ENCODE results near the gene CADM1. TPM values are rescaled to one million over a fixed set of nuclear protein-coding genes. Genes with fewer than 3 reads are reported as not detected.

CADM1 gene
- total and polyA plus RNA-seq, 2 donors, result 14.9 to 76.0 TPM

GRCh38 chr11:115234794-115235193, 269.4 kb downstream of the CADM1 start:
- Histone ChIP-seq H3K36me3 (ENCODE audit: insufficient read depth) (no peaks in the 10 kb centered on the region), H3K27ac (ENCODE audit: low read depth) (no peak overlapping the region), H3K4me3 (ENCODE audit: low read depth, low read length) (no peak overlapping the region), H3K4me1 (ENCODE audit: insufficient read depth) (no peaks in the 10 kb centered on the region)
- WGBS, result 95% methylated on average over 4 of the region's 4 CpGs
- no peak for DNase-seq (ENCODE audit: extremely low spot score)

DNA sequence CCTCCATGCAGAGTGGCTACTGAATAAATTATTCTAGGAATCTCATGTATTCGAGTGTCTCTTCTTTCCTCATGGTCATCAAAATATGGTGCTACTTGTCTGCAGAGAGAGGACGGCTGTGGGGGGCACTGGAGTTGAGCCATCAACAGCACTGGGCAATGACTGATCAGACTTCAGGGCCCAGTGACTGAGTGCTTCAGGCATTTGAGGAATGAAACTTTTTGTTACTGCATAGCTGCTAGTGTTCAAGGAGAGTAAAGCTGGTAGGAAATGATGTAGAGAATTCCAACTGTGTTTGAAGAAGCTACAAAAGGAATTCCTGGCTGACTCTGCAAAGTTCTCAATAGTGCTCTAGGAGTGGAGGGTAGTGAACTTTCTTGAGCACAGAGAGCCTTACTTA, 277.7 kb downstream of the CADM1 start:
- Histone ChIP-seq H3K4me1 (ENCODE audit: insufficient read depth) (no peaks in the 10 kb centered on the region), H3K27ac (ENCODE audit: low read depth) (no peak overlapping the region), H3K4me3 (ENCODE audit: low read depth, low read length) (no peak overlapping the region), H3K36me3 (ENCODE audit: insufficient read depth) (no peaks in the 10 kb centered on the region)
- DNase-seq (ENCODE audit: extremely low spot score), result no peak
- 77% methylated on average over 2 of the region's 2 CpGs for WGBS

DNA sequence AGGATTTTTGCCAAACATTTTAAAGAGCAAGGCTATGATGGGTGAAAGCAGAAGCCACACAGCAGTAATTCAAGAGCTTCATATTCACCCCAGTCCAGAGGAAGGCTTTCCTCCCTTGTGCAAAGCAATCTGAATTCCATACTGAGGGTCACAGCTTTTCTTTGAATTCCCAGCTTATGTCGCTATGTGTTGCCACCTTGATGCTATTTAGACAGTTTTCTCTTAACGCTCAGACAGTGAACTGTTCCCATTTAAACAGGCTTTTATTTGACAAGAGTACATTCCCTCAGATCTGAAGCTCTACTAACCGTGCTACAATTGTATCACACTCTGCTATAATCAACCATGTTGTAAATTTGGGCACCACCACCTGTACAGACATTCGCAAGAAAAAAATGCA, 279.7 kb downstream of the CADM1 start:
- no peaks in the 10 kb centered on the region for H3K36me3 ChIP-seq (ENCODE audit: insufficient read depth)
- DNase-seq (ENCODE audit: extremely low spot score), result no peak
- H3K27ac ChIP-seq (ENCODE audit: low read depth), result no peak overlapping the region
- WGBS, result 78% methylated on average over 4 of the region's 4 CpGs
- H3K4me1 ChIP-seq (ENCODE audit: insufficient read depth), result no peaks in the 10 kb centered on the region
- no peak overlapping the region for H3K4me3 ChIP-seq (ENCODE audit: low read depth, low read length)

GRCh38 chr11:115222863-115223530, 281.2 kb downstream of the CADM1 start:
- no peak for DNase-seq (ENCODE audit: extremely low spot score)
- H3K4me3 ChIP-seq (ENCODE audit: low read depth, low read length), result no peak overlapping the region
- WGBS, result 93% methylated on average over 5 of the region's 5 CpGs
- H3K4me1 ChIP-seq (ENCODE audit: insufficient read depth), result no peaks in the 10 kb centered on the region
- H3K27ac ChIP-seq (ENCODE audit: low read depth), result no peak overlapping the region
- no peaks in the 10 kb centered on the region for H3K36me3 ChIP-seq (ENCODE audit: insufficient read depth)

DNA sequence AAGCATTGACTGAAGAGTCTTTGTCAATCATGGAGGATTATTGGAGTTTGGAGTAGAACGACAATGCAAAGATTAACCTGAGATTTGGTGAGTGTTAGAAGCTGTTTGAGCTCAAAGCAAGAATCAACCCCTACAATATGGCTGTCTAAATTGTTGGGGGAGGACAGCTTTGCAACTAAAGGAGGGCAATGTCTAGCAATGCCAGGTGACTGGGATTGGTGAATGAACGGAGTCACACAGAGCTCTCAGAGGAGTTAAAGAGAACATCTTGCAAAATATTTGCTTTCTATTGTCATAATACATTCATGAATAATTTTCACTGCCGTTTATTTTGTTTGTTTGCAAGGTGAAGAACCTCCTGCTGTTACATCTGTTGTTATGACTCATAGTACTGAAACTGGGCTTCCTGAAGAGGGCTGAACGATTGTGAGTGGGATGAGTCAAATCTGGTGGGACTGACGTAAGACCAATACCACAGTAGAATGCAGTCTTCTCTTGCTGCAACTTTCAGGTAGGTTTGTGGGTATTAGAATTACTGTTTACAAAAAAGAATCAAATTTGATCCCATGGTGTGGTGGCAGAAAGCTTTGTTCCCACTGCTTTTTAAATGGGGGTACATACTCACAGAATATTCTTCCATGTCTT, 281.9 kb downstream of the CADM1 start:
- no peak for DNase-seq (ENCODE audit: extremely low spot score)
- Histone ChIP-seq H3K36me3 (ENCODE audit: insufficient read depth) (no peaks in the 10 kb centered on the region), H3K4me1 (ENCODE audit: insufficient read depth) (no peaks in the 10 kb centered on the region), H3K27ac (ENCODE audit: low read depth) (no peak overlapping the region), H3K4me3 (ENCODE audit: low read depth, low read length) (no peak overlapping the region)
- WGBS, result 79% methylated on average over 5 of the region's 5 CpGs

DNA sequence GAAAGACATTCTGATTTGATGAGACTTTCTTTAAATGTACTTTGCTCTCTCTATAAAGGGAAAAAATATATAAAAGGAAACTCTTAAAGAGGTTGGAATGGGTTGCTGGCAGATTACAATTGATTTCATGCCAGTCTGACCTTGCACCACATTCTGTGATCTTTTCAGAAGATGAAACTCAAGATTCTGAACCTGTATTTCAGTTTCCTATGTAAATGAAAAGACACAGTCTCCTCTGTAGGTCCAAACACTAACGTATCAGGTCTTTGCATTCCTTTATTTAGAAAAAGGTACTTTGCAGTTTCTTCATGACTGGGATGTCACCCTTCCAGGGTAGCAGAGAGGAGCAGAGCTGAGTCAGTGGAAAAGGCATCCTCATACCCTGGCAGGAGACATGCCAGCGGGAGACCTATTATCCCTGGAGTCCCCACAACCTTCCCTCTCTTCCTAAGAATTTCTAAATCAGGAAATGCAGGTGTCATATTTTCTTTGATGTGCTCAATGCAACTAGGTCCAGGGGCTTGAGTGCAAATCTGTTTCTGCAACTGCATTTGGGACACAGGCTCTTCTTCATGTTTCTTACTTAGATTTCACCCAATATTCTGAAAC, 282.6 kb downstream of the CADM1 start:
- 92% methylated on average over 2 of the region's 2 CpGs for WGBS
- H3K27ac ChIP-seq (ENCODE audit: low read depth), result no peak overlapping the region

DNA sequence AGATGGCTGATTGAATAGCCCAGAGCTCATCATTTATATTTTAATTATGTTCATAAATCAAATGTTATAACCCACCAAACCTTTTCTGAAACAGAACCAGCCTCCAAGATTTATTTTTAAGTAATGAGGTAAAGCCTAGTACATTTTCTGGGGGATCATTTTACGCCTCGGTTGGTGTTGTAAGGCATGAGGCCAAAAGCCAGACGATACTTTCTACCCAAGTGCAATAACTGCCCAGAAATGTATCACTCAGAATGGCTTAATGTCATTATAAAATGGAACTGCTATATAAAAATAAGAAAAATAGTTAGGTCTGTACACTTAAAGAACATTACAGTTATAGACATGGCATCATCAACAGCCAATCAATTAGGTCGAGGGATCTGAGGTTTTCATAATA, 283.3 kb downstream of the CADM1 start:
- 88% methylated on average over 4 of the region's 4 CpGs for WGBS
- no peaks in the 10 kb centered on the region for H3K4me1 ChIP-seq (ENCODE audit: insufficient read depth)
- no peak overlapping the region for H3K27ac ChIP-seq (ENCODE audit: low read depth)
- H3K36me3 ChIP-seq (ENCODE audit: insufficient read depth), result no peaks in the 10 kb centered on the region
- DNase-seq (ENCODE audit: extremely low spot score), result no peak
- no peak overlapping the region for H3K4me3 ChIP-seq (ENCODE audit: low read depth, low read length)

More for the DNA sequence above, 282.6 kb downstream of the CADM1 start:
- DNase-seq (ENCODE audit: extremely low spot score), result no peak
- Histone ChIP-seq H3K36me3 (ENCODE audit: insufficient read depth) (no peaks in the 10 kb centered on the region), H3K4me1 (ENCODE audit: insufficient read depth) (no peaks in the 10 kb centered on the region), H3K4me3 (ENCODE audit: low read depth, low read length) (no peak overlapping the region)

DNA sequence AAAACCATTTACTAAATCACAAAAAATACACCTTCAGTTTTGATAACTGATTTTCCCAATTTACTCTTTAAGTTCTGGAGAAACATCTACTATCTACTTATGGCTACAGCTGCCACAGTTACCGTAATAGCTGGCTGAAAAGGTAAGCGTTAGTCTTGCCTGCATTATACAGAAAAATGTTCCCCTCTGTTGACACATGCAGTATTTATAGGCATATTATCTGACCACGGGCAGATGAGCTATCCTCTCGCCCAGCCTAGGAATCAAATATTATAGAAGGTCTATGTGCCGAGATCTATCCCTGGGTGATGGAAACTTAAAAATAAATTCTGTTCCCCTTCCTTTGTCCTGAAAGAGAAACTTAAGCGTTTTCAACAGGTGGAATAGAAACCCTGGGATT, 283.8 kb downstream of the CADM1 start:
- H3K4me1 ChIP-seq (ENCODE audit: insufficient read depth), result no peaks in the 10 kb centered on the region
- no peak overlapping the region for H3K4me3 ChIP-seq (ENCODE audit: low read depth, low read length)
- H3K27ac ChIP-seq (ENCODE audit: low read depth), result no peak overlapping the region
- H3K36me3 ChIP-seq (ENCODE audit: insufficient read depth), result no peaks in the 10 kb centered on the region
- 87% methylated on average over 6 of the region's 6 CpGs for WGBS
- DNase-seq (ENCODE audit: extremely low spot score), result no peak

DNA sequence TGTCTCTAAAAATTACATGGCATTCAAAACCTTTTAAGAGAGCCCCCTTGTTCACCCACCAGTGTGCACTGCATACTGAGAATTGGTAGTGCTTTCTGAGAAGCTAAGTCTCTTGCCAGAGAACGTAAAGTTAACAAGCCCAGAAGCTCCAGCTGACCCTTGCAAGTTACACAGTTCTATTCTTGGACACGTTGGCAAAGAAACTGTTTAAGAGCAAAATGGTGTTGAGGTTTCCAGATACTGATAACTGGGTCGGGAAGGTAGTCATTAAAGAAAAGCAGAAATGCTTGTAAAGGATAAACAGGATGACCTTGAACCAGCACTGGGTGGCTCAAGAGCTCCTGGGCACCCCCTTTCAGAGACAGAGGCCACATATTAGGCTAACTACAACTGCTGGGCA, 284.8 kb downstream of the CADM1 start:
- no peak for DNase-seq (ENCODE audit: extremely low spot score)
- 27% methylated on average over 3 of the region's 3 CpGs for WGBS
- H3K4me3 ChIP-seq (ENCODE audit: low read depth, low read length), result no peak overlapping the region

GRCh38 chr11:115217726-115218311, 286.4 kb downstream of the CADM1 start:
- Histone ChIP-seq H3K4me1 (ENCODE audit: insufficient read depth) (no peaks in the 10 kb centered on the region), H3K27ac (ENCODE audit: low read depth) (no peak overlapping the region), H3K36me3 (ENCODE audit: insufficient read depth) (no peaks in the 10 kb centered on the region), H3K4me3 (ENCODE audit: low read depth, low read length) (no peak overlapping the region)
- DNase-seq (ENCODE audit: extremely low spot score), result no peak
- 83% methylated on average over 8 of the region's 8 CpGs for WGBS

More for the DNA sequence above, 284.8 kb downstream of the CADM1 start:
- no peaks in the 10 kb centered on the region for H3K4me1 ChIP-seq (ENCODE audit: insufficient read depth)
- no peak overlapping the region for H3K27ac ChIP-seq (ENCODE audit: low read depth)
- no peaks in the 10 kb centered on the region for H3K36me3 ChIP-seq (ENCODE audit: insufficient read depth)

GRCh38 chr11:115215694-115216617, 288.3 kb downstream of the CADM1 start:
- no peak overlapping the region for H3K4me3 ChIP-seq (ENCODE audit: low read depth, low read length)
- H3K36me3 ChIP-seq (ENCODE audit: insufficient read depth), result no peaks in the 10 kb centered on the region
- no peak for DNase-seq (ENCODE audit: extremely low spot score)
- 83% methylated on average over 11 of the region's 11 CpGs for whole genome bisulfite sequencing
- no peaks in the 10 kb centered on the region for H3K4me1 ChIP-seq (ENCODE audit: insufficient read depth)
- H3K27ac ChIP-seq (ENCODE audit: low read depth), result no peak overlapping the region

- H3K4me3 ChIP-seq (ENCODE audit: low read depth, low read length), result no peak overlapping the region
- DNase-seq (ENCODE audit: extremely low spot score), result no peak
- H3K4me1 ChIP-seq (ENCODE audit: insufficient read depth), result no peaks in the 10 kb centered on the region
- 95% methylated on average over 7 of the region's 7 CpGs for WGBS
- H3K36me3 ChIP-seq (ENCODE audit: insufficient read depth), result no peaks in the 10 kb centered on the region
- no peak overlapping the region for H3K27ac ChIP-seq (ENCODE audit: low read depth)
Measured at GRCh38 chr11:115214644-115215234, 289.5 kb downstream of the CADM1 start.

DNA sequence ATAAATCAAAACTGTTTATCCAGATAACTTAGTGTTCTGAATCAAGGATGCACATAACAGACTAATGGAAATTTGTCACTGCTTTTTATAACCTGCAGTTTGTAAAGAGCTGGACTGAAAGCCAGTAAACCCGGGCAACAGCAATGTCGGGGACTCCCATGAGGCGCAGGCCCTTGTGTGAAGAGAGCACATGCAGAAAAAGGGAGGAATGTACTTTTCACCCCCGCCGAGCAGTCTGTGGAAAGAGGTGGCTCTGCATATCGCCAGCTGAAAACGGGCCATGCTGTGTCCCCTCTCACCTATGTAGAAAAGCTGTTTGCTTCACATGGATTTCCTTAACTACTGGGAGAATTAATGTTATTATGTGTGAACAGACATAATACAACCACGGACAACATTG, 291.2 kb downstream of the CADM1 start:
- DNase-seq (ENCODE audit: extremely low spot score), result no peak
- 73% methylated on average over 8 of the region's 8 CpGs for WGBS
- Histone ChIP-seq H3K4me3 (ENCODE audit: low read depth, low read length) (no peak overlapping the region), H3K4me1 (ENCODE audit: insufficient read depth) (no peaks in the 10 kb centered on the region), H3K27ac (ENCODE audit: low read depth) (no peak overlapping the region), H3K36me3 (ENCODE audit: insufficient read depth) (no peaks in the 10 kb centered on the region)
